Measurements from ENCODE around the gene RASEF. TPM values are rescaled to one million over a fixed set of nuclear protein-coding genes. Genes with fewer than 3 reads are reported as not detected.

The RASEF gene
- total RNA-seq, 6 experiments from 2014 or later: 0.73 to 6.1 (median 1.9) TPM

GRCh38 chr9:83036043-83036442 lies 26.9 kb downstream of the RASEF start:
- Histone ChIP-seq H3K9me3 (no peaks in the 10 kb centered on the region), H3K36me3 (no peaks in the 10 kb centered on the region), H3K4me1 (no peaks in the 10 kb centered on the region), H3K27ac (no peak overlapping the region), H3K27me3 (no peaks in the 10 kb centered on the region), H3K4me3 (no peak overlapping the region)
- 33% methylated on average over 1 of the region's 2 CpGs for WGBS (ENCODE audit: insufficient coverage, low coverage, low lambda C conversion rate, missing lambda C conversion rate)
- ATAC-seq: no peak
- intact Hi-C loops (cut with DNase I): no loop called here
- no peak for DNase-seq
- no peak for TF ChIP-seq POLR2A (IDR thresholded peaks at IDR 0.05)
- no peak for TF ChIP-seq CTCF (IDR thresholded peaks at IDR 0.05)

GRCh38 chr9:83035143-83035542 lies 27.8 kb downstream of the RASEF start:
- Histone ChIP-seq H3K27me3 (no peaks in the 10 kb centered on the region), H3K9me3 (no peaks in the 10 kb centered on the region), H3K4me3 (no peak overlapping the region), H3K4me1 (no peaks in the 10 kb centered on the region), H3K36me3 (no peaks in the 10 kb centered on the region), H3K27ac (no peak overlapping the region)
- no peak for DNase-seq
- intact Hi-C loops (cut with DNase I): no loop called here
- no peak for ATAC-seq
- TF ChIP-seq POLR2A (IDR thresholded peaks at IDR 0.05) (no peak), CTCF (IDR thresholded peaks at IDR 0.05) (no peak)
- 79% methylated on average over 2 of the region's 2 CpGs for WGBS (ENCODE audit: insufficient coverage, low coverage, low lambda C conversion rate, missing lambda C conversion rate)

- TF ChIP-seq CTCF (IDR thresholded peaks at IDR 0.05) (no peak), POLR2A (IDR thresholded peaks at IDR 0.05) (no peak)
Observed at GRCh38 chr9:83034587-83034986, 28.4 kb downstream of the RASEF start.

GRCh38 chr9:83034026-83034425 lies 28.9 kb downstream of the RASEF start:
- ATAC-seq (no peak), DNase-seq (no peak)
- 56% methylated on average over 1 of the region's 1 CpG for WGBS (ENCODE audit: insufficient coverage, low coverage, low lambda C conversion rate, missing lambda C conversion rate)
- no peak overlapping the region for H3K27ac ChIP-seq
- no peaks in the 10 kb centered on the region for H3K9me3 ChIP-seq
- intact Hi-C loops (cut with DNase I): no loop called here
- no peaks in the 10 kb centered on the region for H3K36me3 ChIP-seq
- no peak overlapping the region for H3K4me3 ChIP-seq
- H3K27me3 ChIP-seq: no peaks in the 10 kb centered on the region
- TF ChIP-seq POLR2A (IDR thresholded peaks at IDR 0.05) (no peak), CTCF (IDR thresholded peaks at IDR 0.05) (no peak)
- no peaks in the 10 kb centered on the region for H3K4me1 ChIP-seq

More at GRCh38 chr9:83034587-83034986, 28.4 kb downstream of the RASEF start:
- DNase-seq (no peak), ATAC-seq (no peak)
- Histone ChIP-seq H3K27me3 (no peaks in the 10 kb centered on the region), H3K4me3 (no peak overlapping the region), H3K27ac (no peak overlapping the region), H3K4me1 (no peaks in the 10 kb centered on the region), H3K9me3 (no peaks in the 10 kb centered on the region), H3K36me3 (no peaks in the 10 kb centered on the region)
- 50% methylated on average over 1 of the region's 1 CpG for WGBS (ENCODE audit: insufficient coverage, low coverage, low lambda C conversion rate, missing lambda C conversion rate)
- intact Hi-C loops (cut with DNase I): no loop called here

GRCh38 chr9:83032065-83032625 lies 30.8 kb downstream of the RASEF start:
- no peaks in the 10 kb centered on the region for H3K27me3 ChIP-seq
- 22% methylated on average over 3 of the region's 3 CpGs for WGBS (ENCODE audit: insufficient coverage, low coverage, low lambda C conversion rate, missing lambda C conversion rate)

More at GRCh38 chr9:83032065-83032625, 30.8 kb downstream of the RASEF start:
- ATAC-seq: no peak
- intact Hi-C loops (cut with DNase I): no loop called here
- H3K27ac ChIP-seq: no peak overlapping the region
- TF ChIP-seq POLR2A (IDR thresholded peaks at IDR 0.05): no peak
- no peak for TF ChIP-seq CTCF (IDR thresholded peaks at IDR 0.05)
- no peaks in the 10 kb centered on the region for H3K36me3 ChIP-seq
- no peak overlapping the region for H3K4me3 ChIP-seq
- H3K9me3 ChIP-seq: no peaks in the 10 kb centered on the region
- DNase-seq: no peak
- no peaks in the 10 kb centered on the region for H3K4me1 ChIP-seq
